HG03521 (cell line): ENCODE results near the gene RGS9.

Source experiments
- ATAC-seq: cut with Tn5 transposase; IDR thresholded peaks from one replicate; pipeline ENCODE4 v1.9.1; 2021; ENCODE audit warnings: mild to moderate bottlenecking, moderate library complexity; ENCODE audit not compliant: unreplicated experiment

The RGS9 gene

DNA sequence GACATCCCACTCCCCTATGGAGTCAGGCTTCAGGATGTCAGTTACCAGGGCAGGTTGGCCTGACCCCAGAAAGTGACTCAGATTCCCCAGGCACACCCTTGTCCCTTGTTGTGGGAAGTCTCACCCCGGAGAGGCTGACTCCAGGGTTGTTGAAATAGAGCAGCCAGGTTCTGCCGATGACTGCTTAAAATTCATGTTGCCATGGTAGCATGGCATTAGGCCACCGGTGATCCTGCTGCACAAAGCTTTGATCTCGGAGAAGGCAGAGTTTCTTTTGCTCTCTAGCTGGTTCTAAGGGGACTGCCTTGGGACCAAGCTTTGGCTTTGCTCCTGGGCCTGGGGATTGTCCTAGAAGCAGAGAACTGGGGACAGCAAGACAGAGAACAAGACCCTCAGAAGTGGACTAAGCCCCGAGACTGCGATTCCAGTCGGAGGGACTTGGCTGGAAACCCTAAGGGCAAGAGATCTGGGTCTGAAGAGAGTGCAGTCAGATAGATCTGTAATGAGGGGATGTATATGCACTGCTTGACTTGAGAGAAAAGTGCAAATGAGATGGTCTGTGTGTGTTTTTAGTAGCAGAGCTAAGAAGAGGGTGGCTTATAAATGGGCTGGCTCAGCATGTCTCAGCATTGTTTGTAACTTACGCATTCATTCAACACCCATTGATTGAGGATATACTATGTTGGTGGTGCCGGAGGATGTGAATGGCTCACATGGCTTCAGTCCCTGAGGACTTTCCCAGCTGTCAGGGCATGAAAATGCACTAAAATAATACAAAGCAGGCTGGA is 106.9 kb downstream of the RGS9 start:
- no peak for ATAC-seq

DNA sequence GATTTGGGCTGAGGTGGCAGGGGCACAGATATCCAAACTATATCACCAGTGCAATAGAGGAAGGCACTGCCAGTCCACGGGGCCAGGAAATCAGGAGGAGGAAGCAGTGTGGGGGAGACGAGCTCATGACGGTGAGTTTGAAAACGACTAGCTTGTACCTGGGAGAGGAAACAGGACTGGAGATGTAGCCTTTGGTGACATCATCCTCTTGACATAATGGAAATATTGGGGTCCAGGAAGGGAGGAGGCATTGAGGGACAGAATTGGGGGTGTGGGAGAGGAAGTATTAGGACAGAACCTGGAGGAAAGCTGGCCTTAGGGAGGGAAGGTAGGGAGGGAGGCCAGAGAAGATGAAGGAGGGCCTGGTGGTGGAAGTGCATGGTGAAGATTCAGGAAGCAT is 109.1 kb downstream of the RGS9 start:
- no peak for ATAC-seq

DNA sequence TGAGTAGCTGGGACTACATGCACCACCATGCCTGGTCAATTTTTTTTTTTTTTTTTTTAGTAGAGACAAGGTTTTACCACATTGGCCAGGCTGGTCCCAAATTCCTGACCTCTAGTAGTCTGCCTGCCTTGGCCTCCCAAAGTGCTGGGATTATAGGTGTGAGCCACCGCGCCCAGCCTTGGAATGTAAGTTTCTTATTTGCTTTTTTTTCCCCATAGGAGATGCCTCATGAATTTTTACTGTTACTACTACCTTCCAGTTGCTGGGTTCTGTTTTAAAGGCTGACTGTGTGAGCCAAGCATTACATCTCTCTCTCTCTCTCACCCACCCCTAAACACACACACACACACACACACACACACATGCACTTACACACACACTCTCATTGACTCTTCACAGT is 112.6 kb downstream of the RGS9 start:
- ATAC-seq, result no peak

DNA sequence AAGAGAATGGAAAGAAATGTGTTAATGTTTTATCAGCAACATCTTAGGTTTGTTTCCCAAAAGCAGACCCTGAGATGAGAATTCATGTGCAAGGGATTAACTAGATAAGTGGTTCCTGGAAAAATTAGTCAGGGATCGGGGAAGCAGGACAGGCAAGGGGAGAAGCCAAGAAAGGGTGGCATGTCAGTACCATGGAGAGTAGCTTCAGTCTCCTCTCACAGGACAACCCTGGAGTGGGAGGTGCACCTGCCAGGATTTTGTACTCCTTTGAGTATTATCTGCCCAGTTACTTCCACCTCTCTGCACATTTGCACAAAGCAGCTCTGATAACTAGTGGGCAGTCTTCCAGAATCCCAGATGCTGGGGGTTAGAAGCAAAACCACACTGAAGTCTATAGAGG is 117.0 kb downstream of the RGS9 start:
- no peak for ATAC-seq

DNA sequence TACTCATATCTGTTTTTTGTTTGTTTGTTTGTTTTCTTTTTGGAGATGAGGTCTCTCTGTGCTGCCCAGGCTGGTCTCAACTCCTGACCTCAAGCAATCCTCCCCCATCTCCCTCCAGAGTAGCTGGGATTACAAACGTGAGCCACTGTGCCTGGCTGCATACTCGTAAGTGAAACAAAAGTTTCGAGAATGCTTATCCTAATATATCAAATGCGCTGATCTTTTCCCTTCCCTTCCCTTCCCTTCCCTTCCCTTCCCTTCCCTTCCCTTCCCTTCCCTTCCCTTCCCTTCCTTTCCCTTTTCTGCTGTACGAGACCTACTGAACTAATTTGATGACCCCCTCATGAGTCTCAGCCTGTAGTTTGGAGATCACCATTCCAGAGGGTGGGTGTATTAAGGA is 122.1 kb downstream of the RGS9 start:
- no peak for ATAC-seq

DNA sequence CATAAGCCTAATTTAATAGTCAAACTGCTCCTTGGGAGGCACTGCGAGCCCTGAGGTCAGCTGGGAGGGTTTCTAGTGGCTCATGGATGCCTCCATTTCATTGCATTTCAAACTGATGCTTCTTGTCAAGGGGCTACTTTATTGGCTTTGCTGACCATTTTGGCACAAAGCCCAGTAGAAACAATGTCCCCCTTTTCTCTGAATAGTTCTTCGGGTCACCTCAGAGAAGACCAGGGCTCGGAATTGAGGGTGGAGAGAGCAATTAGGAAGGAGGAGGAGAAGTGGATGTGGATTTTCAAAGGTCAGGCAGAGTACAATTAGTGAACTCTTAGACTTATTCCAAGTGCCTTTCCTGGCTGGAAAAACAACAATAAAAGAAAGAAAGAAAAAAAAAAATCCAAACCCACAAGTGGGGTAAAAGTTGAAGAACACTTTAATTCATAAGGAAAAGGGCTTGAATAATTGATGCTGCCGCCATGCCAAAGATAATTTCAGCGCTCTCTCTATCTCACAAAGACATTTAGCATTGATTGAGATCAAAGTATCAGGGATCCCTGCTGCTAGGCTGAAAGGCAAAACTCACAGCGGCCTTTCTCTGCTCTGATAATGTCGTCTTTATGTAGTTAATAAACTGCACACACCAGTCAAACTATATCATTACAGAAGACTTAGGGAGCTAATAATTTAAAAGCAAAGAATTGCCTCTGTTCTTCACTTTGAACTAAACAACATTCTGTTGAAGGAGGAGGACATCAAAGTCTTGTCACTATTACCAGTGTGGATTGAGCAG is 122.7 kb downstream of the RGS9 start:
- ATAC-seq, result no peak

DNA sequence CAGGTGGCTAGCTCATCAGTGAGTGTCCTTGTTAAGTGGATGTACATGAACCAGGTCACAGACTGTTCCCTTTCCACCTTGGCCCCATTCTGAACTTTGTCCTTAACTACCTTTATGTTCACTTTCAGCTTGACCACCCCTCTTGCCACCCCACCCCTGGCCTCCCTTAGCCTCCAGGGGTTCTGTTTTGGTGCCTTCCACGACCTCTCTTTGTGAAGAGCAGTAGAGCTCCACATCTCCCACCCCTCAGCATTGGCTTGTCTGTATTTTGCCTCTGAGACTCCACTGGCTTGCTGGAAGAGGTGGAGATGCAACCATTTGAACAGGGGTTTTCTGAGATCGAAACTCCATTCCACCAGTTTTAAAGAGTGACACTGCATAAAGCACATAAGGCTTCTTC is 123.5 kb downstream of the RGS9 start:
- ATAC-seq, result no peak

DNA sequence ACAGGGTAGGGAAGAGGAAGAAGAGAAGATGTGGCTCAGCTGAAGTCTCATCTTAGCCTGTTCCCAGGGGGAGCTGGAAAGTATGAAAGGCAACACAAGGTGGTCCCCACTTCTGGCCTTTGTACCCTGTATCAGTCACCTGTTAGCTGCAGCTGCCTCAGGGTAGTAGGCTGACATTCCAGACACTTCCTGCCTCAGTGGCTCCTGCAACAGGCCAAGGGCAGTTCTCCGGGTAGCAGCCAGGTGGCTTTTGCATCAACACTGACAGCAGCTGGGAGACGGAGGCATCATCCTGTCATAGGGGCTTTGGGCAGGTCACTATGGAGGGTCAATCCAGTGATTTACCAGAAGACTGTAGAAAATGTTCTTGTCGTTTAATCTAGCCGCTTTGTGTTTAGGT is 124.0 kb downstream of the RGS9 start:
- no peak for ATAC-seq

DNA sequence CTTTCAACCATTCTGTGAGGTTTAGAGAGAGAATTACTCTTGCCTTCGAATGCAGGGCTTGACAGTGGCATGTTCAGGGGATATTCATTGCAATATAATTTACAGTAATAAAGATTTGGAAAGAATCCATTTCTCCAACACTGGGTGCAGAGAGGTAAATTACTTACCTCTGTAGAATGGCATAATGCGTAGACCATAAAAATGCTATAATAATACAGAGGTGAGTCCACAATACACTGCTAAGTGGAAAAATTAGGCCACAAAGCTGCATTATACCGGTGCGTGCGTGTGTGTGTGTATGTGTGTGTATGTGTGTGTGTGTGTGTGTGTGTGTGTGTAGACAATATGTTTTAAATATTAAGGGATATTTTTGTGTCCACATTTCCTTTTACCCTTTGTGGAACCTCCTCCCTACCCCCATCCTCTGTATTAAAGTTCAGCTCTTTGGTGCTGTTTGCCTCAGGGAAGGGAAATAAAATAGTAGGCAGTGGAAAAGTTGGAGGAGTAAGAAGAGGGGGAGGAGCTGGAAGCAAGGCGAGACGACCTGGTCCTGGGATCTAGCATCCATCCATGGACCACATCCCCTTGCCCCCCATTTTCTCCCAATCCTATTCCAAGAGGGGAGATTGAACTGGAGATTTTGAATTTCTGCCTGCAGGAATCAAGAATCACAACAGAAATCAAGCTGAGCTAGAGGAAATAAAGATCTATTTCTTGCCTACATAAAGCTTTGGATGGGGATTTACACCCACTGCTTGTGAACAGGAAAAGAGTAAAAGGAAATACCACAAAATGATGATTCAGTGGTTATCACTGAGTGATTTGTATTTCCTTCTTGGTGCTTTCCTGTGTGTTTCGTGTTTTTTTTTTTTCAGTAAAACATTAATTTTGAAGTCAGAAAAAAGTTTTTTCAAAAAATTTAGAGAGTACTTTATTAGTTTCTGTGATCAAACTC is 124.8 kb downstream of the RGS9 start:
- ATAC-seq, result no peak

DNA sequence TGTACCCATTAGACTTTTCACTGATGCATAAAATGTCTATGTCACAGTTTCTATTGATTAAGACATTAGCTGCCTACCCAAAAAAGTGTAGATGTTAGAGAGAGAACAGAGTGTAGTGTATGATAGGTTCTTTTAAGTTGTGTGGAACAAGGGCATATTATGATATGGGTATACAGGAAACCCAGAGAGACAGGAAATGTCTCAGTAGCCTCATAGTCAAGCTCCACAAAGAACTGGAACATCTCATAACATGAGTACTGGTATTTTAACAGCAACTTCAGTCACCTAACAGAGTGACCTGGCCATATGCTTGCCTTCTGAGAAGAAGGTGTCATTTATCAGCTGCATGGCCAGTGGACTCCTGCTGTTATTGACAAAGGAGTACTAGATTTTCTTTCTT is 128.1 kb downstream of the RGS9 start:
- ATAC-seq, result no peak

DNA sequence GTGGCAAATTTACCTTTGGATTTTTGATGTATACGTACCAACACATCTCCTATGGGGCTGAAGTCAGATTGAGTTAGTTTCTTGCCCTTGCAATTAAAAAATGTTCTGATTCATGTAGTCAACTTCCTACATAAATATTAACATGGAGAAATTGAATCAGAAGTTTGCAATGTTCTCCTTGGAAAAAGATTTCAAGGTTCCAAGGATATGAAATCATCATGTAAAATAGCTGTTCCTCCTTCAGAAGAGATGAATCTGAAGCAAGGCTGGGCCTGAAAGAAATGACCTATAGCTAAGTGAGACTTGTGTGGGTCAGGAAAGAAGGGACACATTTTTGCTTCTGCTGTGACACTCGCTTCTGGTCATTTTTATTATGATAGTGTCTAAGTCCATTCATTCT is 131.7 kb downstream of the RGS9 start:
- no peak for ATAC-seq

DNA sequence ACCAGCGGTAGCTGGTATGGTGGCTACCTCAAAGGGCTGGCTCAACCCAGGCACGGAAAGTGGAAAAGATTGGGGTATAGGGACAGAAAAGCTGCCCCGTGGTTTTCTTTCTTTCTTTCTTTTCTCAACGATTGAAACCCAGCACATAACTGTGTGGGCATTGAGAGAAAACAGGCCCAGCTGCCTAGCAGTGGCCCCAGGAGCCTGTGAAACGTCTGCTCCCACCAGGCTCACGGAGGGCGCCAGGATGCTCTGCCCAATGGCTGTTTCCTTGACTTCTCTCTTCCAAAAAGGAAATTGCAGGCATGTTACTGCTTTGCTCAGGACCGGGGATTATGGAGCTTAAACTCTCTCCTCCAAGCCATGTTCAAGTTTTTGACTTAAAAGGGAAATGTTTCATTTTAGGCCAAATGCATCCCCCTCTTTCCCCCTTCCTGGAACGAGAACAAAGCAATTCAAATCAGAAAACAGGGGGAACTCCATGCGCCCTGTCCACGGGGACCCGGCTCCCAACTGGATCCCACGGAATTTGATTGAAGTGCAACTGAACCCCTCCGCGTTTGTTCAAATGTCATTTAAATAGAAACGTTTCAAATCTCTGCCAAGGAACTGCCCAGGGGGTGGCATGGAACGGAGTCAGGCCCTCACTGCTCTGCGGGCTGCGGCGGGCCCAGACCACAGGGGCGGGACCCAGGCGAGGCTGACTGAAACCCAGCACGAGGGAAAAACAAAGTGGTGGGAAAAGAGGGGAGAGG is 133.5 kb downstream of the RGS9 start:
- no peak for ATAC-seq

DNA sequence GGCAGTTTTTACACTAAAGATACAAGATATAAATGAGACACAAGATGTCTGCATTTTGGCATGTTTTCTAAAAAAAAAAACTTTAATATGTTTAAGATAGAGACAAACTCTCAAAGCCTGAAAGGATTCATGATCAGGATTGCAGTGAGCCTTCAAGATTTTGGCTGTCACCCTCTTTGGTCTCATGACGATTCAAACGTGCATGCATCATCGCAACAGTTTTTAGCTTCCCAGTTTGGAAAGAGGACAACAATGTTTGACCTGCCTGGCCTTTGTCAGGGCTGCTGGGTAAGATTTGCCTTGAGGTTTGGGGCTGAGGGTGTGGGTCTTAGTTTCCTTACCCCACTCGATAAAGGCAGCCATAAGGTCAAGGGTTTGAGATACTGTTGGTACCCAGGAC is 134.1 kb downstream of the RGS9 start:
- no peak for ATAC-seq
